Smooth muscle cell (in vitro differentiated cells): ENCODE measurements around the gene ZFYVE9. TPM values are rescaled to one million over a fixed set of nuclear protein-coding genes. Genes with fewer than 3 reads are reported as not detected.

ENCODE experiments used
- DNase-seq: peaks from one replicate; lab custom pipeline; 2025; ENCODE audit not compliant: unreplicated experiment; lab: John Stamatoyannopoulos, UW
- H2AFZ ChIP-seq: fragments of 200-600 bp; sonication (generic); 2 replicates; pipeline ENCODE4 v1.6.0; 2016; ENCODE audit warnings: antibody characterized with exemption, low read depth, mild to moderate bottlenecking
- H3F3A ChIP-seq: fragments of 200-600 bp; sonication (generic); 2 replicates; pipeline ENCODE4 v1.6.0; 2017; ENCODE audit warnings: antibody characterized with exemption, low read depth
- H3K27ac ChIP-seq: fragments of 200-600 bp; sonication (generic); 2 replicates; pipeline ENCODE4 v1.5.1; 2016; ENCODE audit warnings: low read depth, mild to moderate bottlenecking
- H3K27me3 ChIP-seq: fragments of 200-600 bp; sonication (generic); 2 replicates; pipeline ENCODE4 v1.6.1; 2016; ENCODE audit warnings: low read depth, mild to moderate bottlenecking
- H3K36me3 ChIP-seq: fragments of 200-600 bp; sonication (generic); 2 replicates; pipeline ENCODE4 v1.5.1; 2016; ENCODE audit warnings: low read depth
- H3K4me1 ChIP-seq: fragments of 200-600 bp; sonication (generic); 2 replicates; pipeline ENCODE4 v1.5.1; 2016; ENCODE audit warnings: low read depth
- H3K4me2 ChIP-seq: fragments of 200-600 bp; sonication (generic); 2 replicates; pipeline ENCODE4 v1.6.0; 2016; ENCODE audit warnings: mild to moderate bottlenecking
- H3K4me3 ChIP-seq: fragments of 200-600 bp; sonication (generic); 2 replicates; pipeline ENCODE4 v1.5.1; 2016; ENCODE audit warnings: mild to moderate bottlenecking
- H3K79me2 ChIP-seq: fragments of 200-600 bp; sonication (generic); 2 replicates; pipeline ENCODE4 v1.6.0; 2016; ENCODE audit warnings: low read depth, mild to moderate bottlenecking
- H3K9ac ChIP-seq: fragments of 200-600 bp; sonication (generic); 2 replicates; pipeline ENCODE4 v1.6.0; 2016; ENCODE audit warnings: low read depth
- H3K9me3 ChIP-seq: fragments of 200-600 bp; sonication (generic); replicated peaks from 2 replicates; pipeline ENCODE4 v1.5.1; 2016; ENCODE audit warnings: low read depth
- H4K20me1 ChIP-seq: fragments of 200-600 bp; sonication (generic); 2 replicates; pipeline ENCODE4 v1.6.0; 2016; ENCODE audit warnings: low read depth
- WGBS: methylation state at CpG from one replicate; pipeline ENCODE4 v1.1.7; 2016; ENCODE audit warnings: low lambda C conversion rate; 5-methylcytosine and 5-hydroxymethylcytosine counted together
- polyA plus RNA-seq: library from polyadenylated mRNA; unstranded; fragments of >200 nt; fragmentation: Nextera tagmentation; extraction: Ambion mirVana; gene quantifications from 2 replicates; pipeline ENCODE4 v1.2.1, GENCODE V29; 2016
- total RNA-seq: library from RNA; depleted of rRNA; stranded (reverse); fragments of >200 nt; gene quantifications from 2 replicates; pipeline ENCODE4 v1.2.3, GENCODE V29; 2014
- TF ChIP-seq, protein P1 (sequence below): fragments of 200-600 bp; sonication (generic); IDR thresholded peaks from 2 replicates; pipeline ENCODE4 v1.5.1; 2017; ENCODE audit warnings: borderline replicate concordance, mild to moderate bottlenecking, antibody characterized with exemption; ENCODE audit not compliant: insufficient read depth, poor library complexity, severe bottlenecking

The ZFYVE9 gene
- total and polyA plus RNA-seq, 2 experiments from 2014 or later, result 2.7 to 19.1 TPM

- no peaks in the 10 kb centered on the region for H3F3A ChIP-seq
- no peak overlapping the region for H3K4me3 ChIP-seq
- no peaks in the 10 kb centered on the region for H3K9me3 ChIP-seq
- H2AFZ ChIP-seq, result no peak overlapping the region
- no peaks in the 10 kb centered on the region for H3K36me3 ChIP-seq
- TF ChIP-seq, protein P1, sequence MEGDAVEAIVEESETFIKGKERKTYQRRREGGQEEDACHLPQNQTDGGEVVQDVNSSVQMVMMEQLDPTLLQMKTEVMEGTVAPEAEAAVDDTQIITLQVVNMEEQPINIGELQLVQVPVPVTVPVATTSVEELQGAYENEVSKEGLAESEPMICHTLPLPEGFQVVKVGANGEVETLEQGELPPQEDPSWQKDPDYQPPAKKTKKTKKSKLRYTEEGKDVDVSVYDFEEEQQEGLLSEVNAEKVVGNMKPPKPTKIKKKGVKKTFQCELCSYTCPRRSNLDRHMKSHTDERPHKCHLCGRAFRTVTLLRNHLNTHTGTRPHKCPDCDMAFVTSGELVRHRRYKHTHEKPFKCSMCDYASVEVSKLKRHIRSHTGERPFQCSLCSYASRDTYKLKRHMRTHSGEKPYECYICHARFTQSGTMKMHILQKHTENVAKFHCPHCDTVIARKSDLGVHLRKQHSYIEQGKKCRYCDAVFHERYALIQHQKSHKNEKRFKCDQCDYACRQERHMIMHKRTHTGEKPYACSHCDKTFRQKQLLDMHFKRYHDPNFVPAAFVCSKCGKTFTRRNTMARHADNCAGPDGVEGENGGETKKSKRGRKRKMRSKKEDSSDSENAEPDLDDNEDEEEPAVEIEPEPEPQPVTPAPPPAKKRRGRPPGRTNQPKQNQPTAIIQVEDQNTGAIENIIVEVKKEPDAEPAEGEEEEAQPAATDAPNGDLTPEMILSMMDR, result no peak
- H3K9ac ChIP-seq, result no peak overlapping the region
- H3K4me1 ChIP-seq, result peaks cover 7% of the 10 kb centered on the region
- H3K27ac ChIP-seq, result no peak overlapping the region
- H3K79me2 ChIP-seq, result no peaks in the 10 kb centered on the region
- H3K4me2 ChIP-seq, result no peak overlapping the region
- H4K20me1 ChIP-seq, result peaks cover 3% of the 10 kb centered on the region
- WGBS, result 96% methylated on average over 3 of the region's 3 CpGs
- H3K27me3 ChIP-seq, result no peaks in the 10 kb centered on the region
- DNase-seq, result no peak
Measured at GRCh38 chr1:52182874-52183400, 41.0 kb downstream of the ZFYVE9 start.

DNA sequence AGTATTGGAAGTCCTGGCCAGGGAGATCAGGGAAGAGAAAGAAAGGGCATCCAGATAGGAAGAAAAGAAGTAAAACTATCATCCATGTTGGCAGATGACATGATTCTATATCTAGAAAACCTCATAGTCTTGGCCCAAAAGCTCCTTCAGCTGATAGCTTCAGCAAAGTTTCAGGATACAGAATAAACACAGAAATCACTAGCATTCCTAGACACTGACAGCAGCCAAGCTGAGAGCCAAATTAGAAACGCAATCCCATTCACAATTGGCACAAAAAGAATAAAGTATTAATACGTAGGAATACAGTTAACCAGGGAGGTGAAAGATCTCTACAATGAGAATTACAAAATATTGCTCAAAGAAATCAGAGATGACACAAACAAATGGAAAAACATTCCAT lies 44.6 kb downstream of the ZFYVE9 start:
- Histone ChIP-seq H4K20me1 (peaks cover 17% of the 10 kb centered on the region), H3K4me3 (no peak overlapping the region), H3K36me3 (no peaks in the 10 kb centered on the region), H3K27ac (no peak overlapping the region), H3K9me3 (no peaks in the 10 kb centered on the region), H2AFZ (no peak overlapping the region), H3F3A (no peaks in the 10 kb centered on the region), H3K4me1 (peaks cover 7% of the 10 kb centered on the region), H3K27me3 (no peaks in the 10 kb centered on the region), H3K4me2 (no peak overlapping the region), H3K79me2 (no peaks in the 10 kb centered on the region), H3K9ac (no peak overlapping the region)
- WGBS, result 85% methylated on average over 2 of the region's 2 CpGs
- DNase-seq, result no peak
- TF ChIP-seq, protein P1, result no peak

DNA sequence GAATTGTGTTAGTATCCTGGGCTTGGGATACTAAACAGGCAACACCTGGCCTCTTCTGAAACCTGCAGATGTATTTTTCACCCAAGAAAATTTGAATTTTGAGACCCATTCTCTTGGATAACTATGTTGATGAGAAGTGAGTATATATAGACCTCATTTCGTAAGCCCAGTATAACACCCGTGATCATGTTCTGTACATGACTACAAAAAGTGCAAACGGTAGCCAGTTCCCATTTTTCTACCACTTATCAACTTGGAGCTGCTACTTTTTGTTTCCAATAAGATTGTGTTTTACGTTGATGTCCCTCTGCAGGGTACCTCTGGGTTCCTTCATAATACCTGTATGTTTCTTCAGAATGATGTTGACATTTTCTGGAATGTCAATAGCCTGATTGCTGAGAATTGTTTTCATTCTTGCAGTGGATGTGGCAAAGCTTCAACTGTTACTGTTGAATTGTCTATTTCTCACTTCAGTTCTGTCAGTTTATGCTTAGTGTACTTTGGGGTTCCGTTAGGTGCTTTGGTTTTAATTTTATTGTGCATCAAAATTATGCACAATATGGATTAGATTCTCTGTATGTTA lies 48.1 kb downstream of the ZFYVE9 start:
- H3F3A ChIP-seq, result no peaks in the 10 kb centered on the region
- 95% methylated on average over 5 of the region's 5 CpGs for WGBS
- H3K79me2 ChIP-seq, result no peaks in the 10 kb centered on the region
- no peak overlapping the region for H2AFZ ChIP-seq
- no peaks in the 10 kb centered on the region for H3K9me3 ChIP-seq
- H3K27me3 ChIP-seq, result no peaks in the 10 kb centered on the region
- H3K4me3 ChIP-seq, result no peak overlapping the region
- no peak overlapping the region for H3K27ac ChIP-seq
- TF ChIP-seq, protein P1, result no peak
- no peaks in the 10 kb centered on the region for H3K4me1 ChIP-seq
- DNase-seq, result no peak
- H3K4me2 ChIP-seq, result no peak overlapping the region
- no peak overlapping the region for H3K9ac ChIP-seq
- H4K20me1 ChIP-seq, result peaks cover 28% of the 10 kb centered on the region
- no peaks in the 10 kb centered on the region for H3K36me3 ChIP-seq
